Measurements from ENCODE around the gene SPATA16.

Gene SPATA16

GRCh38 chr3:173092038-173092437 lies 49.0 kb downstream of the SPATA16 start:
- no peak for DNase-seq (ENCODE audit: low spot score)
- TF ChIP-seq, protein P1, sequence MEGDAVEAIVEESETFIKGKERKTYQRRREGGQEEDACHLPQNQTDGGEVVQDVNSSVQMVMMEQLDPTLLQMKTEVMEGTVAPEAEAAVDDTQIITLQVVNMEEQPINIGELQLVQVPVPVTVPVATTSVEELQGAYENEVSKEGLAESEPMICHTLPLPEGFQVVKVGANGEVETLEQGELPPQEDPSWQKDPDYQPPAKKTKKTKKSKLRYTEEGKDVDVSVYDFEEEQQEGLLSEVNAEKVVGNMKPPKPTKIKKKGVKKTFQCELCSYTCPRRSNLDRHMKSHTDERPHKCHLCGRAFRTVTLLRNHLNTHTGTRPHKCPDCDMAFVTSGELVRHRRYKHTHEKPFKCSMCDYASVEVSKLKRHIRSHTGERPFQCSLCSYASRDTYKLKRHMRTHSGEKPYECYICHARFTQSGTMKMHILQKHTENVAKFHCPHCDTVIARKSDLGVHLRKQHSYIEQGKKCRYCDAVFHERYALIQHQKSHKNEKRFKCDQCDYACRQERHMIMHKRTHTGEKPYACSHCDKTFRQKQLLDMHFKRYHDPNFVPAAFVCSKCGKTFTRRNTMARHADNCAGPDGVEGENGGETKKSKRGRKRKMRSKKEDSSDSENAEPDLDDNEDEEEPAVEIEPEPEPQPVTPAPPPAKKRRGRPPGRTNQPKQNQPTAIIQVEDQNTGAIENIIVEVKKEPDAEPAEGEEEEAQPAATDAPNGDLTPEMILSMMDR (IDR thresholded peaks at IDR 0.05; ENCODE audit: extremely low read depth, missing control alignments): no peak

GRCh38 chr3:173090492-173090891 lies 50.5 kb downstream of the SPATA16 start:
- DNase-seq (ENCODE audit: low spot score): no peak
- TF ChIP-seq, protein P1 (IDR thresholded peaks at IDR 0.05; ENCODE audit: extremely low read depth, missing control alignments): no peak

GRCh38 chr3:173089283-173089682 lies 51.8 kb downstream of the SPATA16 start:
- TF ChIP-seq, protein P1 (IDR thresholded peaks at IDR 0.05; ENCODE audit: extremely low read depth, missing control alignments): no peak

GRCh38 chr3:173078525-173078924 lies 62.5 kb downstream of the SPATA16 start:
- DNase-seq (ENCODE audit: low spot score): no peak
- TF ChIP-seq, protein P1 (IDR thresholded peaks at IDR 0.05; ENCODE audit: extremely low read depth, missing control alignments): no peak

More at GRCh38 chr3:173089283-173089682, 51.8 kb downstream of the SPATA16 start:
- DNase-seq (ENCODE audit: low spot score): no peak

- no peak for DNase-seq (ENCODE audit: low spot score)
Measured at GRCh38 chr3:173066044-173067004, 74.7 kb downstream of the SPATA16 start.

DNA sequence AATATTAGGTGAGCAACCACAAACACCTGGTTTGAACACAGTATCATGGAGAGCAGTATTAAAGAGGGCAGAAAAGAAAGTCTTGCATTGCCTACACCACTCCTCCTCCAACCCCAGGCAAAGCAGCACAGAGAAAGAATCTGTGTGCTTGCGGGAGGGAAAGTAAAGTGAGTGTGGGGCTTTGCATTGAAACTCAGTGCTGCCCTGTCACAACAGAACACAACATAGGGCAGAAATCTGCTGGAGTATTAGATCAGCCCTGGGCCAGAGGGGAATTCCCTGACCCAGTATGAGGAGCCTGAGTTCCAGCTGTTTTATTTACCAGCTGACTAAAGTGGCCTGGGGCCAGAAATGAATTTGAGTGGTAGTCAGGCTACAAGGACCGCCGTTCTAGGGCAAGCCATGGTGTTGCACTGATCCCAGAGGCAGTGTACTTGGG lies 75.5 kb downstream of the SPATA16 start:
- TF ChIP-seq, protein P1 (IDR thresholded peaks at IDR 0.05; ENCODE audit: extremely low read depth, missing control alignments): no peak
- DNase-seq (ENCODE audit: low spot score): no peak

More at GRCh38 chr3:173066044-173067004, 74.7 kb downstream of the SPATA16 start:
- TF ChIP-seq, protein P1 (IDR thresholded peaks at IDR 0.05; ENCODE audit: extremely low read depth, missing control alignments): no peak

GRCh38 chr3:173064631-173065030 lies 76.4 kb downstream of the SPATA16 start:
- TF ChIP-seq, protein P1 (IDR thresholded peaks at IDR 0.05; ENCODE audit: extremely low read depth, missing control alignments): no peak
- DNase-seq (ENCODE audit: low spot score): no peak

Data from GM20000 (cell line).